ENCODE measurements around the gene POFUT2. TPM values are rescaled to one million over a fixed set of nuclear protein-coding genes. Genes with fewer than 3 reads are reported as not detected.

Gene POFUT2
- total RNA-seq, 1 experiment from 2014 or later: 31.4 TPM

DNA sequence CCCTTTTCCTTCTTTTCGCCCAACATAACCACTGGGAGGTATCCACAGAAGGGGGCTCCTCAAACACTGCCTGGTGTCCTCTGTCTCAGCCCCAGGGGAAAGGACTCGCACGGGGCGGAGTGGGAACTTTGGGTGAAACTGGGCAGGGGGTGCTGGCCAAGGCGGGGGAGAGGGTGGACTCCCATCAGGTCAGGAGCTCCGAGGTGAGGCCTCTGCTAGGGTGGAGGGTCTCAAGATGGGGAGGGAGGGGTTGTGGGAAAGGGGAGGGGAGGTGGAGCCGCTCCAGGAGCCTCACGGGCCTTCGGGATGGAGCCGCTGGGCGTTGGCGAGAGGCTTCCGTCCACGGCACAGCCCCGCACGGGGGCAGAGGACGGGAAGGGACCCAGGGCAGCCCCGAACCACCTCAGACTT lies 43.2 kb upstream of the POFUT2 start:
- H3K36me3 Mint-ChIP-seq (ENCODE audit: insufficient read depth, unreplicated experiment): peaks cover 12% of the 10 kb centered on the region

DNA sequence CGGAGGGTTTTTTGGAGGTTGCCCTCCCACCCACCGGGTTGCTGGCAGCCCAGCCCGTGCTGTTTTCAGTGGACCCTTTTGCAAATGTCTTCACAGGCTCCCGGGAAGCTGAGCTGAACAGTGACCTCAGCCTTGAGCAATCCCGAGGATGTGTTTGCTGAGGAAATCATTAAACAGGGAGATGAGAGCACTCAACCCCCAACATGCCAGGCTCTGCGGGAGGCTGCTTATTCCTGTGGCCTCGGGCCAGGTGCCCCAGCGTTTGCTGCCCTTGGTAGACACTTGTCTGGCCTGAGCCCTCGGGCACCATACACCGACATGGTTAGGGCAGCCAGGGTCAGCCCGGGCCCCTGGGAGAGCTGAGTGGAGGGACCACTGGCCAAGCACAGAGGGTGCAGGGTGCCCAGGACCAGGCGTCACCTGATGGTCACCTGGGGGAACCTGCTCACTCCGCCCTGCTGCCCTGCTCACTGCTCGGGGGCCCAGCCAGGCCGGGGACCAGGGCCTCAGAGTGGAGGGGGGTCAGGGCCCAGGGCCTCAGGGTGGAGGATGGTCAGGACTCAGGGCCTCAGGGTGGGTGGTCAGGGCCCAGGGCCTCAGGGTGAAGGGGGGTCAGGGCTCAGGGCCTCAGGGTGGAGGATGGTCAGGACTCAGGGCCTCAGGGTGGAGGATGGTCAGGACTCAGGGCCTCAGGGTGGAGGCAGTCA lies 42.5 kb upstream of the POFUT2 start:
- Mint-ChIP-seq H3K4me3 (ENCODE audit: low read depth, unreplicated experiment) (peak overlapping the region; percentile 64), H3K36me3 (ENCODE audit: insufficient read depth, unreplicated experiment) (peaks cover 12% of the 10 kb centered on the region), H3K9me3 (ENCODE audit: low read depth, unreplicated experiment) (no peaks in the 10 kb centered on the region), H3K27ac (ENCODE audit: unreplicated experiment) (peak overlapping the region; percentile 89), H3K4me1 (ENCODE audit: low read depth, unreplicated experiment) (peaks cover 22% of the 10 kb centered on the region), H3K27me3 (ENCODE audit: unreplicated experiment) (no peaks in the 10 kb centered on the region)
- CTCF ChIA-PET: interaction anchor here (0.6 to 1.0 kb wide), 2 partner anchors 10 to 87 kb away, joined by 3 read pairs; no protein-coding TSS in a partner anchor
- TF ChIP-seq, protein P1, sequence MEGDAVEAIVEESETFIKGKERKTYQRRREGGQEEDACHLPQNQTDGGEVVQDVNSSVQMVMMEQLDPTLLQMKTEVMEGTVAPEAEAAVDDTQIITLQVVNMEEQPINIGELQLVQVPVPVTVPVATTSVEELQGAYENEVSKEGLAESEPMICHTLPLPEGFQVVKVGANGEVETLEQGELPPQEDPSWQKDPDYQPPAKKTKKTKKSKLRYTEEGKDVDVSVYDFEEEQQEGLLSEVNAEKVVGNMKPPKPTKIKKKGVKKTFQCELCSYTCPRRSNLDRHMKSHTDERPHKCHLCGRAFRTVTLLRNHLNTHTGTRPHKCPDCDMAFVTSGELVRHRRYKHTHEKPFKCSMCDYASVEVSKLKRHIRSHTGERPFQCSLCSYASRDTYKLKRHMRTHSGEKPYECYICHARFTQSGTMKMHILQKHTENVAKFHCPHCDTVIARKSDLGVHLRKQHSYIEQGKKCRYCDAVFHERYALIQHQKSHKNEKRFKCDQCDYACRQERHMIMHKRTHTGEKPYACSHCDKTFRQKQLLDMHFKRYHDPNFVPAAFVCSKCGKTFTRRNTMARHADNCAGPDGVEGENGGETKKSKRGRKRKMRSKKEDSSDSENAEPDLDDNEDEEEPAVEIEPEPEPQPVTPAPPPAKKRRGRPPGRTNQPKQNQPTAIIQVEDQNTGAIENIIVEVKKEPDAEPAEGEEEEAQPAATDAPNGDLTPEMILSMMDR (IDR thresholded peaks at IDR 0.05; ENCODE audit: unreplicated experiment): no peak
- intact Hi-C loops (cut with micrococcal nuclease; ENCODE audit: unreplicated experiment): no loop called here
- no TSS peak for BruUV-seq (replicated peaks)
- DNase-seq: peak; percentile 67

More for the DNA sequence above, 43.2 kb upstream of the POFUT2 start:
- CTCF ChIA-PET: no interaction called here
- Mint-ChIP-seq H3K27me3 (ENCODE audit: unreplicated experiment) (no peaks in the 10 kb centered on the region), H3K4me1 (ENCODE audit: low read depth, unreplicated experiment) (peaks cover 22% of the 10 kb centered on the region), H3K4me3 (ENCODE audit: low read depth, unreplicated experiment) (no peak overlapping the region), H3K9me3 (ENCODE audit: low read depth, unreplicated experiment) (no peaks in the 10 kb centered on the region), H3K27ac (ENCODE audit: unreplicated experiment) (no peak overlapping the region)
- no peak for DNase-seq
- TF ChIP-seq, protein P1 (IDR thresholded peaks at IDR 0.05; ENCODE audit: unreplicated experiment): no peak
- no TSS peak for BruUV-seq (replicated peaks)
- intact Hi-C loops (cut with micrococcal nuclease; ENCODE audit: unreplicated experiment): no loop called here

DNA sequence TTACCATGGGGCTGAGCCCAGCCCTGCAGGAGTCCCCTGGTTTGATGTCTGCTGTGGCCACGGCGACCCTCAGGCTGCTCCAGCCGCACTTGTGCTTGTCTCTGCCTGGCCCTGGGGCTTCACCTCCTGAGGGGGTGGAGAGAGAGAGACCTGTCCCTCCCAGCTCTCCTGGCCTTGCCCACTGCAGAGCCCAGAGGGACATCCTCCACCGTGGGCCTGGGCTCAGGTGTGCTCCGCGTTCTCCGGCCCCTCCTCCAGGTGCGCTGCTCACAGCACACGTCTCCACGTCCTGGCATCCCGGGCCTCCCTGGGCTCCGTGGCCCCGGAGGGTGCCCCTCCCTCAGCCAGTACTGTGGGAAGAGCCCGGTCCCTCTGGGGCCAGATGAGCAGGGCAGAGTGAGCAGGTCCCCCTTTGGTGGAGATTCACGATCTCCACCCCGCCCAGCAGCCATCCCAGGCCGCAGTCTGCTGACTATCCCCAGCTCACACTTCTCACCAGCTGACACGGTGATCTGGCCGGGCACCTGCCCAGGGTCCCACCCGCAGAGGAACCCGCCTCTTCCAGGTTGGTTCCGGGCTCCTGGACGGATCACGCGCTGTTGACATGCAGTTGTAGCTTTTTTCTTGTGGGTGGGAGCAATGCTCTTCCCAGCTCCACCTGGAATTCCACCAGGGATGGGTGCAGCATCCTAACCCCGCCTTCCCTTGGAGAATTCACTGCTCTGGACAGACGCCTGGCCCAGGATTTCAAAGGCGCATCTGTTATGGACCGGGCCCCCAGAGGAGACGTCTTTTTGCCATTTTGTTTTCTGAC lies 41.8 kb upstream of the POFUT2 start:
- peaks cover 22% of the 10 kb centered on the region for H3K4me1 Mint-ChIP-seq (ENCODE audit: low read depth, unreplicated experiment)
- CTCF ChIA-PET: interaction anchor here (0.6 to 1.0 kb wide), 2 partner anchors 9 to 87 kb away, joined by 3 read pairs; no protein-coding TSS in a partner anchor
- peaks cover 12% of the 10 kb centered on the region for H3K36me3 Mint-ChIP-seq (ENCODE audit: insufficient read depth, unreplicated experiment)
- H3K9me3 Mint-ChIP-seq (ENCODE audit: low read depth, unreplicated experiment): no peaks in the 10 kb centered on the region
- DNase-seq: peak; percentile 29
- no peaks in the 10 kb centered on the region for H3K27me3 Mint-ChIP-seq (ENCODE audit: unreplicated experiment)
- intact Hi-C loops (cut with micrococcal nuclease; ENCODE audit: unreplicated experiment): no loop called here
- H3K4me3 Mint-ChIP-seq (ENCODE audit: low read depth, unreplicated experiment): peak overlapping the region; percentile 64
- no TSS peak for BruUV-seq (replicated peaks)
- H3K27ac Mint-ChIP-seq (ENCODE audit: unreplicated experiment): peak overlapping the region; percentile 89
- TF ChIP-seq, protein P1 (IDR thresholded peaks at IDR 0.05; ENCODE audit: unreplicated experiment): no peak

DNA sequence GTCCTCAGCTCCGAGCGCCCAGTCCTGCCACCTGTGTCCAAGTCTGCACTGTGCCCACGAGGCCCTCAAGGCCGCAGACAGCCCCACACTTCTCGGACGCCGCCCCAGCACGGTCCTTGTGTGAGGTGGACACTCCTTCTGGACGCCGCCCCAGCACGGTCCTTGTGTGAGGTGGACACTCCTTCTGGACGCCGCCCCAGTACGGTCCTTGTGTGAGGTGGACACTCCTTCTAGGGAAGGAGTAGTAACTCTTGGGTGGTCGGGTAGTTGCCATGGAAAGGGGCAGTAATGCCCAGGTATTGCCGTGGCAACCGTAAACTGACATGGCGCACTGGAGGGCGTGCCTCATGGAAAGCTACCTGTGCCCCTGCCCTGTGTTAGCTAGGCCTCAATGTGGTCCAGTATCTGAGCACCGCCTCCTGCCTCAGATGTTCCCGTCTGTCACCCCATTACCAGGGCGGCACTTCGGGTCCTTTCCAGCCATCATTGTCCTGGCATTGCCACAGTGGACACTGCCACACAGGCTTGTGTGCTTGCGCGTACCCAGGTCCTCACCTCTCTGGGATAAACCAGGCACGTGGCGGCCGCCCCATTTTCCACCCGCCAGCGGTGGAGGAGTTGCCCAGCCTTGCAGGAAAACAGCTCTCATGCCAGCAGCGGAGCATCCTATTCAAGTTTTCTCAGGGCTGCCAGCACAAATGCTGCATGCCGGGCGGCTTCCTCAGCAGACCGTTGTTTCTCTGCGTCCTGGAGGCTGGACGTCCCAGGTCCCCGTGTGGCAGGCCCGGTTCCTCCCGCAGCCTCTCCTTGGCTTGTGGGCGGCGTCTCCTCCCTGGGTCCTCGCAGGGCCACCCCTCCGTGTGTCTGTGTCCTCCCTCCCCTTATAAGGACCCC lies 40.8 kb upstream of the POFUT2 start:
- peaks cover 17% of the 10 kb centered on the region for H3K36me3 Mint-ChIP-seq (ENCODE audit: insufficient read depth, unreplicated experiment)
- intact Hi-C loops (cut with micrococcal nuclease; ENCODE audit: unreplicated experiment): no loop called here
- H3K27me3 Mint-ChIP-seq (ENCODE audit: unreplicated experiment): no peaks in the 10 kb centered on the region
- H3K27ac Mint-ChIP-seq (ENCODE audit: unreplicated experiment): no peak overlapping the region
- TF ChIP-seq, protein P1 (IDR thresholded peaks at IDR 0.05; ENCODE audit: unreplicated experiment): no peak
- H3K4me1 Mint-ChIP-seq (ENCODE audit: low read depth, unreplicated experiment): peaks cover 22% of the 10 kb centered on the region
- H3K9me3 Mint-ChIP-seq (ENCODE audit: low read depth, unreplicated experiment): no peaks in the 10 kb centered on the region
- DNase-seq: no peak
- no peak overlapping the region for H3K4me3 Mint-ChIP-seq (ENCODE audit: low read depth, unreplicated experiment)
- no TSS peak for BruUV-seq (replicated peaks)
- CTCF ChIA-PET: no interaction called here
